ENCODE results near the gene TXNDC2.
"Not testable (repeated sequence)": the region's sequence is repeated elsewhere in the genome, so short reads cannot be mapped to it uniquely, and the experiment has no call there.

DNA sequence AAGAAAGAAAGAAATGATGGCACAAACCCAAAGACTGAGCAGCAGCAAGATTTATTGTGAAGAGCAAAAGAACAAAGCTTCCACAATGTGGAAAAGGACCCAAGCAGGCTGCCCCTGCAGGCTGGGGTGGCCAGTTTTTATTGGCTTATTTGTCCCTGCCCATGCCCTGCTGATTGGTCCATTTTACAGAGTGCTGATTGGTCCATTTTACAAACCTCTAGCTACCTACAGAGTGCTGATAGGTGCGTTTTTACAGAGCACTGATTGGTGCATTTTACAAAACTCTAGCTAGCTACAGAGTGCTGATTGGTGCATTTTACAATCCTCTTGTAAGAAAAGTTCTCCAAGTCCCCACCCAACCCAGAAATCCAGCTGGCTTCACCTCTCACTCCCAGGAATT is 26.5 kb downstream of the TXNDC2 start:
- not testable (repeated sequence) for TF ChIP-seq POLR2AphosphoS2 (IDR thresholded peaks at IDR 0.05; ENCODE audit: low read depth, low read length); ATF3 (IDR thresholded peaks at IDR 0.05; ENCODE audit: borderline replicate concordance, extremely low read depth, low read depth, low read length); BRCA1 (IDR thresholded peaks at IDR 0.05; ENCODE audit: low read depth, low read length); STAT3 (IDR thresholded peaks at IDR 0.05; ENCODE audit: low read depth, low read length); CTCF (IDR thresholded peaks at IDR 0.05 in 2 of 3, conservative IDR thresholded peaks at IDR 0.05 in 1 of 3; ENCODE audit: control insufficient read depth in 2 of 3, extremely low read depth in 1 of 3, insufficient read depth in 1 of 3, low read depth in 3 of 3, low read length in 3 of 3)
